HG03139 (cell line): Measurements from ENCODE around the gene NAV2.

ENCODE experiments used
- ATAC-seq: cut with Tn5 transposase; IDR thresholded peaks from one replicate; pipeline ENCODE4 v1.9.1; 2021; ENCODE audit not compliant: unreplicated experiment

Gene NAV2

DNA sequence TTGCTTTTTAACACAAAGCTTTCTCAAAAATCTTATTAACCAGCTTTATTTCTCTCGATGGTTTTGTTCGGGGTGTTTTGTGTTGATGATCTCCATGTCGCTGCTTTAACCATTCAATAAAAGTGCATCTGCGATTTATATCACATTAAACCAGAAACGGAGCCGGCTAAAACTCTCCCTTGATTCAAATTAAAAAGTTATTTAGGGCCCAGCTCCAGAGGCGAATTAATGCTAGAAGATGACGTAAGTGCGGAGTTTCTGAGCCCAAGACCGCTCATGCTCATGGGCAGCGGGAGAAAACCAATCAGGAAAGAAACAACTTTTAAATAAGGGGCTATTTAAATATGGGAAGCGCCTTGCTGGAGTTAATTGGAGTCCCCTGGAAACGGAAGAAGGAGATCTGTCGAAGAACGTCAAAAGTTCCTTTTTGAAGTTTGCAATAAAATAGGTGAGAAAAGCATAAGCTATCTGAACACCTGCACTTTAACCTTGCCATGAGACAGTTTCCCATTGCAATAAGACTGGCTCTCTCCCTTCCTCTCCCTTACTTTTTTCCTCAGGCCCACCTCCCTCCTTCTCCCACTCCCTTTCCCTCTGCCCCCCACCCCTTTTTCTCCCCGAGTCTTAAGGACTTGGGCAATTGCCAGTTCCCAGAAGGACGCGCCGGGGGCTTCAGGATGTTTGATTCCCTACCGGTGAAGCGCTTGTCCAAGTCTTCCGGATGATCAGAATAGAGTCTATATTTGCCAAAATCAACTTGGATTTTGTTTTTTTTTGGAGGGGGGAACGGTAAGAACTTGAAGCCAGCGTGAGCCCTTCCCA is 449.5 kb downstream of the NAV2 start:
- ATAC-seq = no peak

GRCh38 chr11:20162824-20163782 is 450.5 kb downstream of the NAV2 start:
- no peak for ATAC-seq

- no peak for ATAC-seq
These were observed 451.3 kb downstream of the NAV2 start for GRCh38 chr11:20163783-20164481.
